ENCODE measurements around the gene UROC1.

Gene UROC1

DNA sequence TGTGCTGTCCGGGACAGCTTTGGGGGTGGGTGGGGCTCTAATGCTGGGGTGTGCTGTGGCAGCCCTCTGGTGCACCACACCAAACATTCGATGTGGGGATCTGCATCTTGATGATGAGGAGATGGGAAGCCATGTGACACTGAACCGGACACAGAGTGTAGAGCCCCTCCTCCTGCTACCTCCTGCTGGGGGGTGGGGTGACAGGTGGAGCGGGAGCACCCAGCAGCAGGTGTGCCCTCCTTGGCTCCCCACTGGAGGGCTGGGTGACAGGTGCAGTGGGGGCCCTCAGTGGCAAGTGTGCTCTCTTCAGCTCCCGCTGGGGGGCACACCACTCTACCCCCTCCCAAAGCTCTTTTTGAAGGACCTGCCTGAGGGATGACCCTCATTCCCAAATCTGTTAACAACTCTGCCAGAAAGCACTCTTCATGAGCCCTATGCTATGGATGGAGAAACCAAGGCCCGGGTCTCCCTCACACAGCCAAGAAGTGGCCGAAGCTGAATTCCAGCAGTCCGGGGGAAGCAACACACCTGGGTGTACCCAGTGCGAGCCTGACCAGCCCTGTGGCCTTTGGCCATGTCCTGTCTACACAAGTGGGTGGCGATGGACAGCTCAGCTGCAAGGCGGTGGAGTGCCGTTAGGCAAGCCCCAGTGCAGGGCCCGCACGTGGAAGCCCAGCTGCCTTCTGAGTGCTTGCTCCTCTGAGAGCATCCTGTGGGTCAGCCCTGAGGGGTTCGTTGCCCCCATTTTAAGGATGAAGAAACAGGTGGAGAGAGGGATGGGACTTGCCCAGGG lies 609 bp upstream of the UROC1 start:
- TF ChIP-seq, protein P1, sequence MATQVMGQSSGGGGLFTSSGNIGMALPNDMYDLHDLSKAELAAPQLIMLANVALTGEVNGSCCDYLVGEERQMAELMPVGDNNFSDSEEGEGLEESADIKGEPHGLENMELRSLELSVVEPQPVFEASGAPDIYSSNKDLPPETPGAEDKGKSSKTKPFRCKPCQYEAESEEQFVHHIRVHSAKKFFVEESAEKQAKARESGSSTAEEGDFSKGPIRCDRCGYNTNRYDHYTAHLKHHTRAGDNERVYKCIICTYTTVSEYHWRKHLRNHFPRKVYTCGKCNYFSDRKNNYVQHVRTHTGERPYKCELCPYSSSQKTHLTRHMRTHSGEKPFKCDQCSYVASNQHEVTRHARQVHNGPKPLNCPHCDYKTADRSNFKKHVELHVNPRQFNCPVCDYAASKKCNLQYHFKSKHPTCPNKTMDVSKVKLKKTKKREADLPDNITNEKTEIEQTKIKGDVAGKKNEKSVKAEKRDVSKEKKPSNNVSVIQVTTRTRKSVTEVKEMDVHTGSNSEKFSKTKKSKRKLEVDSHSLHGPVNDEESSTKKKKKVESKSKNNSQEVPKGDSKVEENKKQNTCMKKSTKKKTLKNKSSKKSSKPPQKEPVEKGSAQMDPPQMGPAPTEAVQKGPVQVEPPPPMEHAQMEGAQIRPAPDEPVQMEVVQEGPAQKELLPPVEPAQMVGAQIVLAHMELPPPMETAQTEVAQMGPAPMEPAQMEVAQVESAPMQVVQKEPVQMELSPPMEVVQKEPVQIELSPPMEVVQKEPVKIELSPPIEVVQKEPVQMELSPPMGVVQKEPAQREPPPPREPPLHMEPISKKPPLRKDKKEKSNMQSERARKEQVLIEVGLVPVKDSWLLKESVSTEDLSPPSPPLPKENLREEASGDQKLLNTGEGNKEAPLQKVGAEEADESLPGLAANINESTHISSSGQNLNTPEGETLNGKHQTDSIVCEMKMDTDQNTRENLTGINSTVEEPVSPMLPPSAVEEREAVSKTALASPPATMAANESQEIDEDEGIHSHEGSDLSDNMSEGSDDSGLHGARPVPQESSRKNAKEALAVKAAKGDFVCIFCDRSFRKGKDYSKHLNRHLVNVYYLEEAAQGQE (IDR thresholded peaks at IDR 0.05; ENCODE audit: insufficient replicate concordance, low read depth) = no peak
- TF ChIP-seq GABPA (IDR thresholded peaks at IDR 0.05; ENCODE audit: low read depth) (no peak), POLR2AphosphoS5 (IDR thresholded peaks at IDR 0.05; ENCODE audit: low read depth) (no peak), SPI1 (IDR thresholded peaks at IDR 0.05; ENCODE audit: borderline replicate concordance, low read depth) (no peak)
- no peak overlapping the region for H3K27ac ChIP-seq (replicated peaks)
- no peaks in the 10 kb centered on the region for H3K27me3 ChIP-seq (ENCODE audit: insufficient read depth, poor library complexity, severe bottlenecking)
- no peak for DNase-seq (ENCODE audit: low read depth in 1 of 2, low spot score in 1 of 2)
- no peak overlapping the region for H3K4me3 ChIP-seq (replicated peaks; ENCODE audit: insufficient read depth, low read length)

DNA sequence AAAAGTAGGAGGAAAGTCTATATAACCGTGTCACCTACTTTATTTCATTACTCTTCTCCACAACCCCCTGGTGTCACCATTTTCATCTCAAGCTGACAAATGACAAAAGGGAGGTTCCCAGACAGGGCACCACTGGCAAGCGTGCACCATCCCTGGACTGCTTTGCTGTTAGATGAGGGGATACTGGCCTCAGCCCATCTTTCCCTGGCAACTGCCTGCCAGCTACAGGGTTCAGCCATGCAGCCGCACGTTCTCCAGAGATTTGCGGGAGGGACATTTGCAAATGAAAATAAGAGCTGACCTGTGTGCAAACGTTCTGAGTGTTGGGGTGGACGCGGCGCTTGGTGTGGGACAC lies 660 bp downstream of the UROC1 start:
- DNase-seq (ENCODE audit: low read depth in 1 of 2, low spot score in 1 of 2) = no peak
- H3K4me3 ChIP-seq (replicated peaks; ENCODE audit: insufficient read depth, low read length) = no peak overlapping the region
- TF ChIP-seq CTCF (IDR thresholded peaks at IDR 0.05; ENCODE audit: insufficient read depth, low read length) (no peak), GABPA (IDR thresholded peaks at IDR 0.05; ENCODE audit: low read depth) (no peak), POLR2AphosphoS5 (IDR thresholded peaks at IDR 0.05; ENCODE audit: low read depth) (no peak), SPI1 (IDR thresholded peaks at IDR 0.05; ENCODE audit: borderline replicate concordance, low read depth) (no peak)
- TF ChIP-seq, protein P1 (IDR thresholded peaks at IDR 0.05; ENCODE audit: insufficient replicate concordance, low read depth) = no peak
- no peaks in the 10 kb centered on the region for H3K27me3 ChIP-seq (ENCODE audit: insufficient read depth, poor library complexity, severe bottlenecking)
- no peak overlapping the region for H3K27ac ChIP-seq (replicated peaks)

GRCh38 chr3:126516152-126516935 lies 1.2 kb downstream of the UROC1 start:
- no peak overlapping the region for H3K27ac ChIP-seq (replicated peaks)
- no peak for DNase-seq (ENCODE audit: low read depth in 1 of 2, low spot score in 1 of 2)
- no peak for TF ChIP-seq SPI1 (IDR thresholded peaks at IDR 0.05; ENCODE audit: borderline replicate concordance, low read depth)
- TF ChIP-seq, protein P1 (IDR thresholded peaks at IDR 0.05; ENCODE audit: insufficient replicate concordance, low read depth) = no peak
- TF ChIP-seq CTCF (IDR thresholded peaks at IDR 0.05; ENCODE audit: insufficient read depth, low read length) = no peak
- TF ChIP-seq POLR2AphosphoS5 (IDR thresholded peaks at IDR 0.05; ENCODE audit: low read depth) = no peak
- no peak for TF ChIP-seq GABPA (IDR thresholded peaks at IDR 0.05; ENCODE audit: low read depth)
- no peak overlapping the region for H3K4me3 ChIP-seq (replicated peaks; ENCODE audit: insufficient read depth, low read length)
- H3K27me3 ChIP-seq (ENCODE audit: insufficient read depth, poor library complexity, severe bottlenecking) = no peaks in the 10 kb centered on the region

Measured in HL-60 (cell line).